DND-41 (cell line): ENCODE results near the gene POC1A.

Experiments used
- ATAC-seq: fragments of 200-7000 bp; cut with Tn5 transposase; 3 replicates; pipeline ENCODE4 v1.9.1; 2021; ENCODE audit warnings: low read depth; ENCODE audit not compliant: insufficient read depth
- DNase-seq: peaks from one replicate; pipeline ENCODE4 v3.0.0-alpha.2; 2020
- H2AFZ ChIP-seq: 2 replicates; pipeline ENCODE4 v1.6.0; 2012; ENCODE audit warnings: low read depth, low read length
- H3K27ac ChIP-seq: 2 replicates; pipeline ENCODE4 v1.5.1; 2012; ENCODE audit warnings: low read length, inconsistent platforms
- H3K27me3 ChIP-seq: fragments of 200-600 bp; sonication (generic); 2 replicates; pipeline ENCODE4 v1.6.0; 2012; ENCODE audit warnings: low read length, mild to moderate bottlenecking, inconsistent platforms; ENCODE audit not compliant: insufficient read depth, poor library complexity
- H3K36me3 ChIP-seq: 2 replicates; pipeline ENCODE4 v1.5.1; 2012; ENCODE audit warnings: low read length, inconsistent platforms; ENCODE audit not compliant: insufficient read depth
- H3K4me1 ChIP-seq: 2 replicates; pipeline ENCODE4 v1.5.1; 2012; ENCODE audit warnings: mild to moderate bottlenecking, low read length; ENCODE audit not compliant: insufficient read depth
- H3K4me2 ChIP-seq: 2 replicates; pipeline ENCODE4 v1.6.0; 2012; ENCODE audit warnings: mild to moderate bottlenecking, moderate library complexity, low read length, inconsistent platforms; ENCODE audit not compliant: insufficient read depth
- H3K4me3 ChIP-seq, 2 experiments: fragments of 200-600 bp in 1 of 2; shearing (Covaris generic) in 1 of 2; 2 replicates each; pipeline ENCODE4 v1.5.1; 2012 to 2016; ENCODE audit warnings: inconsistent platforms in 2 of 2, low read length in 2 of 2, mild to moderate bottlenecking in 2 of 2, low read depth in 1 of 2, moderate library complexity in 1 of 2
- H3K79me2 ChIP-seq: 2 replicates; pipeline ENCODE4 v1.6.0; 2012; ENCODE audit warnings: low read length, inconsistent platforms; ENCODE audit not compliant: insufficient read depth
- H3K9ac ChIP-seq: 2 replicates; pipeline ENCODE4 v1.6.0; 2012; ENCODE audit warnings: low read depth, mild to moderate bottlenecking, inconsistent platforms, low read length, moderate library complexity
- H3K9me3 ChIP-seq: 2 replicates; pipeline ENCODE4 v1.5.1; 2012; ENCODE audit warnings: low read length, moderate library complexity, mild to moderate bottlenecking, inconsistent platforms; ENCODE audit not compliant: insufficient read depth, severe bottlenecking
- H4K20me1 ChIP-seq: 2 replicates; pipeline ENCODE4 v1.6.0; 2012; ENCODE audit warnings: low read length; ENCODE audit not compliant: insufficient read depth
- CTCF ChIP-seq: IDR thresholded peaks from 2 replicates; pipeline ENCODE4 v1.5.1; 2012; ENCODE audit warnings: borderline replicate concordance, low read length, moderate library complexity, mild to moderate bottlenecking; ENCODE audit not compliant: poor library complexity, severe bottlenecking; ENCODE audit errors: extremely low read depth
- EZH2 ChIP-seq: IDR thresholded peaks from 3 replicates; pipeline ENCODE4 v1.6.1; 2012; ENCODE audit warnings: borderline replicate concordance, low read depth, mild to moderate bottlenecking, moderate library complexity, low read length, inconsistent platforms; ENCODE audit not compliant: severe bottlenecking

POC1A gene

GRCh38 chr3:52094571-52095485 is 59.4 kb downstream of the POC1A start:
- H3K9me3 ChIP-seq: no peaks in the 10 kb centered on the region
- H3K36me3 ChIP-seq: peaks cover 83% of the 10 kb centered on the region
- no peaks in the 10 kb centered on the region for H3K27me3 ChIP-seq
- H4K20me1 ChIP-seq: no peaks in the 10 kb centered on the region; the same call in 1 of the 2 replicates
- H3K9ac ChIP-seq: no peak overlapping the region
- no peak for DNase-seq
- no peak overlapping the region for H3K4me2 ChIP-seq
- H3K79me2 ChIP-seq: no peaks in the 10 kb centered on the region
- H3K27ac ChIP-seq: no peak overlapping the region
- no peak overlapping the region for H3K4me3 ChIP-seq
- H2AFZ ChIP-seq: no peak overlapping the region
- no peaks in the 10 kb centered on the region for H3K4me1 ChIP-seq
- ATAC-seq: no peak
- TF ChIP-seq CTCF: no peak
- TF ChIP-seq EZH2: no peak

- no peak for TF ChIP-seq EZH2
- TF ChIP-seq CTCF: no peak
- Histone ChIP-seq H3K36me3 (peaks cover 84% of the 10 kb centered on the region), H3K4me3 (no peak overlapping the region), H4K20me1 (peaks cover 3% of the 10 kb centered on the region), H3K4me1 (no peaks in the 10 kb centered on the region), H2AFZ (no peak overlapping the region), H3K4me2 (no peak overlapping the region), H3K9me3 (no peaks in the 10 kb centered on the region), H3K79me2 (no peaks in the 10 kb centered on the region), H3K27ac (no peak overlapping the region), H3K9ac (no peak overlapping the region), H3K27me3 (no peaks in the 10 kb centered on the region)
- ATAC-seq (no peak), DNase-seq (no peak)
Observed at GRCh38 chr3:52093756-52094545, 60.3 kb downstream of the POC1A start.

- DNase-seq: no peak
- Histone ChIP-seq H2AFZ (no peak overlapping the region), H3K79me2 (no peaks in the 10 kb centered on the region), H3K4me1 (peaks cover 3% of the 10 kb centered on the region), H4K20me1 (peaks cover 3% of the 10 kb centered on the region; the same call in 1 of the 2 replicates), H3K9ac (no peak overlapping the region), H3K27ac (no peak overlapping the region), H3K9me3 (no peaks in the 10 kb centered on the region), H3K36me3 (peaks cover 79% of the 10 kb centered on the region), H3K4me3 (no peak overlapping the region), H3K4me2 (no peak overlapping the region), H3K27me3 (no peaks in the 10 kb centered on the region)
- no peak for TF ChIP-seq EZH2
- no peak for TF ChIP-seq CTCF
- ATAC-seq: no peak
Observed at GRCh38 chr3:52092891-52093290, 61.3 kb downstream of the POC1A start.
